Fibroblast of lung (primary cell): Measurements from ENCODE around the gene TPGS1. TPM values are rescaled to one million over a fixed set of nuclear protein-coding genes. Genes with fewer than 3 reads are reported as not detected.

ENCODE experiments used
- DNase-seq, 2 donors: peaks; one replicate each; pipeline versions ENCODE4 v3.0.0 to v3.0.0-alpha.2; 2010; ENCODE audit warnings: low read depth in 2 of 2
- H2AFZ ChIP-seq: 2 replicates; pipeline ENCODE4 v1.5.1; 2012; ENCODE audit warnings: low read length, control low read depth, inconsistent platforms
- H3K27ac ChIP-seq: 2 replicates; pipeline ENCODE4 v1.5.1; 2011; ENCODE audit warnings: low read length, control low read depth; ENCODE audit not compliant: insufficient read depth
- H3K27me3 ChIP-seq: 2 replicates; pipeline ENCODE4 v1.5.1; 2011; ENCODE audit warnings: mild to moderate bottlenecking, low read length; ENCODE audit not compliant: control insufficient read depth, insufficient read depth
- H3K36me3 ChIP-seq: 2 replicates; pipeline ENCODE4 v1.5.1; 2011; ENCODE audit warnings: low read length; ENCODE audit not compliant: control insufficient read depth, insufficient read depth
- H3K4me1 ChIP-seq: 2 replicates; pipeline ENCODE4 v1.5.1; 2011; ENCODE audit warnings: low read length; ENCODE audit not compliant: control insufficient read depth, insufficient read depth; ENCODE audit errors: extremely low read depth
- H3K4me2 ChIP-seq: 2 replicates; pipeline ENCODE4 v1.5.1; 2011; ENCODE audit warnings: low read length, control low read depth; ENCODE audit not compliant: insufficient read depth; ENCODE audit errors: extremely low read depth
- H3K4me3 ChIP-seq, 4 experiments: fragments of 200-600 bp in 1 of 4; sonication (generic) in 1 of 4; replicated peaks in 1 of 4; 2 replicates each; pipeline ENCODE4 v1.5.1; 2011 to 2016; ENCODE audit warnings: low read length in 4 of 4, low read depth in 3 of 4, mild to moderate bottlenecking in 3 of 4, control low read depth in 2 of 4, inconsistent platforms in 1 of 4, mixed read lengths in 1 of 4; ENCODE audit not compliant: insufficient read depth in 1 of 4; ENCODE audit errors: control extremely low read depth in 1 of 4
- H3K79me2 ChIP-seq: 2 replicates; pipeline ENCODE4 v1.5.1; 2012; ENCODE audit warnings: mild to moderate bottlenecking, low read length, inconsistent platforms; ENCODE audit not compliant: control insufficient read depth, insufficient read depth
- H3K9ac ChIP-seq: 2 replicates; pipeline ENCODE4 v1.5.1; 2011; ENCODE audit warnings: mild to moderate bottlenecking, low read length, control low read depth; ENCODE audit not compliant: insufficient read depth
- H3K9me3 ChIP-seq: 2 replicates; pipeline ENCODE4 v1.5.1; 2012; ENCODE audit warnings: low read depth, low read length; ENCODE audit not compliant: control insufficient read depth, insufficient read depth
- H4K20me1 ChIP-seq: 2 replicates; pipeline ENCODE4 v1.5.1; 2011; ENCODE audit warnings: low read length; ENCODE audit not compliant: control insufficient read depth, insufficient read depth; ENCODE audit errors: extremely low read depth
- EZH2 ChIP-seq: IDR thresholded peaks from 2 replicates; pipeline ENCODE4 v1.5.1; 2012; ENCODE audit warnings: low read length, control low read depth, mild to moderate bottlenecking; ENCODE audit errors: missing control alignments
- polyA plus RNA-seq, 2 donors: library from polyadenylated mRNA; depleted of rRNA in 1 of 2; stranded (reverse) in 1 of 2; unstranded in 1 of 2; fragments of >200 nt; gene quantifications; 2 replicates each; pipeline ENCODE4 v1.2.1, GENCODE V29; 2011 to 2012; ENCODE audit warnings: missing spikeins in 1 of 2
- total RNA-seq: library from RNA; depleted of rRNA; stranded (reverse); fragments of >200 nt; gene quantifications from 2 replicates; pipeline ENCODE4 v1.2.1, GENCODE V29; 2014
- TF ChIP-seq, protein P1 (sequence below), 2 donors: IDR thresholded peaks in 1 of 2; conservative IDR thresholded peaks in 1 of 2; 1 replicate in 1 of 2; 2 replicates in 1 of 2; pipeline ENCODE4 v1.5.1; 2011 to 2012; ENCODE audit warnings: low read length in 2 of 2, control low read depth in 1 of 2, inconsistent platforms in 1 of 2, low read depth in 1 of 2, mild to moderate bottlenecking in 1 of 2

TPGS1 gene
- total and polyA plus RNA-seq, 2 donors (not counting 1 experiment from before 2014, with no cell fraction given) = 2.0 to 30.1 TPM

DNA sequence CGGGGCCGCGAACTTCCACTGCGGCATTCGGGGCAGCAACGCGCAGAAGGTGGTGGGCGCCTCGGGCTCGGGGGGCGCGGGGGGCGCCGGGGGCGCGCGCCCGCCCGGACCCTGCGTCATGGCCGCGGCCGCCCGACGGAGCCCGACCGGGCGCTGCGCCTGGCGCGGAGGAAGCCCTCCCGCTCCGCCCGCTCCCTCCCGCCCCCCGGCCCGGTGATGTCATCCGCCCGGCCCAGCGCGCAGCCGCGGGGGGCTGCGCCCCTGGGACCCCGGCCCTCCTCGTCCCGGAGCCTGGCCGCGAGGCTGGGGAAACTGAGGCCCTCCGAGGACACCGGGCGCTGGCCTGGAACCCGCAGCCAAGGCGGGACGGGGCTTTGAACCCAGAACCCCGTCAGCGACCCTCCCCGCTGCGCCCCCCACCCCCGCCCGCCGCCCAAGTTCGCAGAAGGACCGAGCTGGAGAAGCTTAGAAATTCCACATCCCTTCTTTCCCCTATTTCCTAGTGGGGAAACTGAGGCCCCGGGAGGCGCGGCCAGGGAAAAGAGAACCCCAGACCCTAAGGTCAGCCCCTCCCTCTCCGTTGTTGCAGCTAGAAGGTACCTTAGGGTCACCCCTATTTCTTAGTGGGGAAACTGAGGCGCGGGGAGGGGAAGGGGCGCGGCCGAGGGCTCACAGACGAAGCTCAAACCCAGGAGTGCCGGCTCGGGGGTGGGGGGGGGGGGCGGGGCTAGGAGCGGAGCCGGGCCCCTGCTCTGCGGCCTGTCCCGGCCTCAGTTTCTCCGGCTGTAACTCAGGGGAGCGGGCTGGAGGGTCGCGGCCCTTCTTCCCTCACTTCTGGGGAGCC, 46.2 kb upstream of the TPGS1 start, which contains the start of gene SHC2:
TSS of gene SHC2 (minus strand) at position 157 of the 844 bp plus-strand sequence. CDS start at position 120, 37 bp downstream.
- Histone ChIP-seq H4K20me1 (no peaks in the 10 kb centered on the region), H3K4me2 (peak within 1 kb of the TSS; percentile 35), H2AFZ (no peak within 1 kb of the TSS), H3K9ac (no peak within 1 kb of the TSS), H3K27ac (no peak within 1 kb of the TSS), H3K36me3 (no peaks in the 10 kb centered on the region), H3K4me1 (no peaks in the 10 kb centered on the region), H3K4me3 (peak within 1 kb of the TSS; percentile 18 to 55 (median 36)), H3K79me2 (no peaks in the 10 kb centered on the region), H3K9me3 (no peaks in the 10 kb centered on the region), H3K27me3 (peaks cover 12% of the 10 kb centered on the region)
- TF ChIP-seq EZH2 = peak; percentile 64
- TF ChIP-seq, protein P1, sequence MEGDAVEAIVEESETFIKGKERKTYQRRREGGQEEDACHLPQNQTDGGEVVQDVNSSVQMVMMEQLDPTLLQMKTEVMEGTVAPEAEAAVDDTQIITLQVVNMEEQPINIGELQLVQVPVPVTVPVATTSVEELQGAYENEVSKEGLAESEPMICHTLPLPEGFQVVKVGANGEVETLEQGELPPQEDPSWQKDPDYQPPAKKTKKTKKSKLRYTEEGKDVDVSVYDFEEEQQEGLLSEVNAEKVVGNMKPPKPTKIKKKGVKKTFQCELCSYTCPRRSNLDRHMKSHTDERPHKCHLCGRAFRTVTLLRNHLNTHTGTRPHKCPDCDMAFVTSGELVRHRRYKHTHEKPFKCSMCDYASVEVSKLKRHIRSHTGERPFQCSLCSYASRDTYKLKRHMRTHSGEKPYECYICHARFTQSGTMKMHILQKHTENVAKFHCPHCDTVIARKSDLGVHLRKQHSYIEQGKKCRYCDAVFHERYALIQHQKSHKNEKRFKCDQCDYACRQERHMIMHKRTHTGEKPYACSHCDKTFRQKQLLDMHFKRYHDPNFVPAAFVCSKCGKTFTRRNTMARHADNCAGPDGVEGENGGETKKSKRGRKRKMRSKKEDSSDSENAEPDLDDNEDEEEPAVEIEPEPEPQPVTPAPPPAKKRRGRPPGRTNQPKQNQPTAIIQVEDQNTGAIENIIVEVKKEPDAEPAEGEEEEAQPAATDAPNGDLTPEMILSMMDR (conservative IDR thresholded peaks at IDR 0.05 in 1 of 2, IDR thresholded peaks at IDR 0.05 in 1 of 2; ENCODE audit: low read depth in 1 of 2, low read length in 2 of 2) = no peak
- no peak for DNase-seq

DNA sequence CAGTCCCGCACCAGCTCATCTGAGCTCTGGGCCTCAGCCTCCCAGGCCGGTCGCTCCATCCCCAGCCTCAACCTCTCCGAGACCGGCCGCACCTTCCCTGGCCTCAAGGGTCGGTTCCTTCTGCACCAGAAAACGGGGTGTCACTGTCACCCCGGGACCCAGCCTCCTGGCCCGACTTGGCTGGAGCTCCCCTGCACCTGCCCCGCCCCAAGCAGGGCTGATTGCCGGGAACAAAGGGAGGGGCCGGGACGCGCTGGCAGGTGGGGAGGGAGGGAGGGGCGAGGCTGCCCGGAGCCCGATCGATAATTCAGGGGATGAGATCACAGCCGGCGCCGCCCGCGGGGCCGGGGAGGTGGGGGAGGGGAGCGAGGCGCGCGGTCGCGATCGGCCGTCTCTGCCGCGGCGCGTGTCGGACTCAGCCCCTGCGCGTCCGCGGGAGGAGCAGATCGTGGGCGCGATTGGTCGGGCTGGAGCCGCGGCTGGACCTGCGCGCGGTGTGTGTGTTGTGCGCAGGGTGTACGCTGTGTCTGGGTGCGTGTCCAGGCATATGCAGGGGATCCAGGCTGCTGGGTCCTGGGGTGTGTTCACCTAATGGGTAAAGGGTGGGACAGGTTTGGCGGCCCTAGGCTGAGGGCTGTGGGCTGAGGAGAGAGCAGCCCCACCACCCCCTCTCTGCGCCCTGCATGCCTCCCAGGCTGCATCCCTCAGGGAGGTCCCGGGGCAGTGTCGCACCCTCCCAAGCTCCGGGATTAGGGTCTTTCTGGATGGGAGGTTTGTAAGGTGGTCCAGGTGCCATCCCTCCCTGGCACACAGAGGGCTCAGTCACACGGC, 45.4 kb upstream of the TPGS1 start:
- Histone ChIP-seq H3K4me2 (no peak overlapping the region), H4K20me1 (no peaks in the 10 kb centered on the region), H3K36me3 (no peaks in the 10 kb centered on the region), H3K9me3 (no peaks in the 10 kb centered on the region), H2AFZ (no peak overlapping the region), H3K79me2 (no peaks in the 10 kb centered on the region), H3K27me3 (peaks cover 12% of the 10 kb centered on the region), H3K27ac (no peak overlapping the region), H3K4me3 (no peak overlapping the region), H3K9ac (no peak overlapping the region), H3K4me1 (no peaks in the 10 kb centered on the region)
- peak; percentile 65 for TF ChIP-seq EZH2
- TF ChIP-seq, protein P1 (conservative IDR thresholded peaks at IDR 0.05 in 1 of 2, IDR thresholded peaks at IDR 0.05 in 1 of 2; ENCODE audit: low read depth in 1 of 2, low read length in 2 of 2) = no peak
- no peak for DNase-seq
